Measurements from ENCODE around the gene SMAD5. TPM values are rescaled to one million over a fixed set of nuclear protein-coding genes. Genes with fewer than 3 reads are reported as not detected.

SMAD5 gene
- total and polyA plus RNA-seq, 2 of the 4 experiments (the other 2 are of a cell fraction) = 37.4 to 101 TPM

DNA sequence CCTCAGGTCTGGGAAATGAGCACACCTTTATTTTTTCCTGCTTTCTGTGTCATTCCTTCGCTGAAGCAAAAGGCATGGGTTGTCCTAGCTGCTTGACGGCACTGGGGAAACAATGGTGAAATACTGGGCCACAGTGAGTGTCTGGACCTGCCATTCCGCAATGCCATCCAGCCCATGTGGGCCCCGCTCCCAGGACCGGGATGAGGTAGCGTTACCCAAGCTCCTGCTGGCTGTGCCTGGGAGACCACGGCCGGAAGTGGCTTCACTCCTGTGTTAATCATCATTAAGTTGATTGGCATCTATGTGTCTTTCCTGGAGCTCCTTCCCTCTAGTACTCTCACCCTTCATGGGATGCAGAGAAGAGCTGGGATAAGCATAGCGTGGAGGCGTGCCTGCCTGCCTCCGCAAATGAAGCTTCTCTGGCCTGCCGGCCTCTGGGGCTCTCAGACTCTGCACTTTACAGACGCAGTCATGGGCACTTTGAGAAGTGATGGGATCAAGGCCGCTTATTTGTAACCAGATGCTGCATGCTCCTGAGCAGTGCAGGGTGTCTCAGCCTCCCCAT, 76.8 kb downstream of the SMAD5 start:
- no peak overlapping the region for H2BK15ac ChIP-seq (ENCODE audit: low read depth, low read length)
- ChIA-PET CTCF (no interaction called here), POLR2A (ENCODE audit: unreplicated experiment) (no interaction called here)
- H3K9me3 ChIP-seq (ENCODE audit: control insufficient read depth, insufficient read depth, low read length) = no peaks in the 10 kb centered on the region; the same call in 1 of the 2 replicates
- no peak overlapping the region for H2BK120ac ChIP-seq (ENCODE audit: low read depth, low read length)
- peaks cover 33% of the 10 kb centered on the region for H3K27me3 ChIP-seq (ENCODE audit: control insufficient read depth, insufficient read depth, low read length)
- H2AK5ac ChIP-seq (ENCODE audit: low read depth, low read length) = no peak overlapping the region
- H4K5ac ChIP-seq (ENCODE audit: low read depth, low read length) = no peak overlapping the region
- no peak for TF ChIP-seq MAFK (IDR thresholded peaks at IDR 0.05; ENCODE audit: low read depth, low read length)
- TF ChIP-seq BHLHE40 (IDR thresholded peaks at IDR 0.05; ENCODE audit: low read depth, low read length) = no peak
- no peak for TF ChIP-seq NFE2L2 (IDR thresholded peaks at IDR 0.05; ENCODE audit: low read depth, low read length)
- TF ChIP-seq, protein P1, sequence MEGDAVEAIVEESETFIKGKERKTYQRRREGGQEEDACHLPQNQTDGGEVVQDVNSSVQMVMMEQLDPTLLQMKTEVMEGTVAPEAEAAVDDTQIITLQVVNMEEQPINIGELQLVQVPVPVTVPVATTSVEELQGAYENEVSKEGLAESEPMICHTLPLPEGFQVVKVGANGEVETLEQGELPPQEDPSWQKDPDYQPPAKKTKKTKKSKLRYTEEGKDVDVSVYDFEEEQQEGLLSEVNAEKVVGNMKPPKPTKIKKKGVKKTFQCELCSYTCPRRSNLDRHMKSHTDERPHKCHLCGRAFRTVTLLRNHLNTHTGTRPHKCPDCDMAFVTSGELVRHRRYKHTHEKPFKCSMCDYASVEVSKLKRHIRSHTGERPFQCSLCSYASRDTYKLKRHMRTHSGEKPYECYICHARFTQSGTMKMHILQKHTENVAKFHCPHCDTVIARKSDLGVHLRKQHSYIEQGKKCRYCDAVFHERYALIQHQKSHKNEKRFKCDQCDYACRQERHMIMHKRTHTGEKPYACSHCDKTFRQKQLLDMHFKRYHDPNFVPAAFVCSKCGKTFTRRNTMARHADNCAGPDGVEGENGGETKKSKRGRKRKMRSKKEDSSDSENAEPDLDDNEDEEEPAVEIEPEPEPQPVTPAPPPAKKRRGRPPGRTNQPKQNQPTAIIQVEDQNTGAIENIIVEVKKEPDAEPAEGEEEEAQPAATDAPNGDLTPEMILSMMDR (conservative IDR thresholded peaks at IDR 0.05; ENCODE audit: low read depth, low read length) = no peak
- TF ChIP-seq, protein P2, sequence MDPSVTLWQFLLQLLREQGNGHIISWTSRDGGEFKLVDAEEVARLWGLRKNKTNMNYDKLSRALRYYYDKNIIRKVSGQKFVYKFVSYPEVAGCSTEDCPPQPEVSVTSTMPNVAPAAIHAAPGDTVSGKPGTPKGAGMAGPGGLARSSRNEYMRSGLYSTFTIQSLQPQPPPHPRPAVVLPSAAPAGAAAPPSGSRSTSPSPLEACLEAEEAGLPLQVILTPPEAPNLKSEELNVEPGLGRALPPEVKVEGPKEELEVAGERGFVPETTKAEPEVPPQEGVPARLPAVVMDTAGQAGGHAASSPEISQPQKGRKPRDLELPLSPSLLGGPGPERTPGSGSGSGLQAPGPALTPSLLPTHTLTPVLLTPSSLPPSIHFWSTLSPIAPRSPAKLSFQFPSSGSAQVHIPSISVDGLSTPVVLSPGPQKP (IDR thresholded peaks at IDR 0.05; ENCODE audit: borderline replicate concordance, low read depth, low read length) = no peak
- TF ChIP-seq CHD1 (IDR thresholded peaks at IDR 0.05; ENCODE audit: low read depth, low read length) = no peak
- TF ChIP-seq RFX5 (IDR thresholded peaks at IDR 0.05; ENCODE audit: low read depth, low read length) = no peak
- no peak for TF ChIP-seq CEBPB (IDR thresholded peaks at IDR 0.05; ENCODE audit: low read depth, low read length)
- no peak for TF ChIP-seq FOS (IDR thresholded peaks at IDR 0.05; ENCODE audit: low read depth, low read length)
- TF ChIP-seq, protein P3, sequence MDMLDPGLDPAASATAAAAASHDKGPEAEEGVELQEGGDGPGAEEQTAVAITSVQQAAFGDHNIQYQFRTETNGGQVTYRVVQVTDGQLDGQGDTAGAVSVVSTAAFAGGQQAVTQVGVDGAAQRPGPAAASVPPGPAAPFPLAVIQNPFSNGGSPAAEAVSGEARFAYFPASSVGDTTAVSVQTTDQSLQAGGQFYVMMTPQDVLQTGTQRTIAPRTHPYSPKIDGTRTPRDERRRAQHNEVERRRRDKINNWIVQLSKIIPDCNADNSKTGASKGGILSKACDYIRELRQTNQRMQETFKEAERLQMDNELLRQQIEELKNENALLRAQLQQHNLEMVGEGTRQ (IDR thresholded peaks at IDR 0.05; ENCODE audit: low read depth, low read length) = no peak
- no peak for TF ChIP-seq MAZ (IDR thresholded peaks at IDR 0.05; ENCODE audit: borderline replicate concordance, low read depth, low read length)
- no peak for TF ChIP-seq SMC3 (IDR thresholded peaks at IDR 0.05; ENCODE audit: low read depth, low read length)
- no peak for TF ChIP-seq RAD21 (IDR thresholded peaks at IDR 0.05; ENCODE audit: low read length)
- no peak for TF ChIP-seq RCOR1 (IDR thresholded peaks at IDR 0.05; ENCODE audit: insufficient replicate concordance, low read length)
- no peaks in the 10 kb centered on the region for H3K4me1 ChIP-seq (ENCODE audit: control insufficient read depth, insufficient read depth, low read length)
- H3K4me2 ChIP-seq (ENCODE audit: low read depth, low read length) = no peak overlapping the region
- H3K14ac ChIP-seq (replicated peaks; ENCODE audit: low read depth, low read length) = no peak overlapping the region
- H3K9me1 ChIP-seq (ENCODE audit: insufficient read depth, low read length) = no peaks in the 10 kb centered on the region
- no peaks in the 10 kb centered on the region for H3K36me3 ChIP-seq (ENCODE audit: control insufficient read depth, insufficient read depth, low read length)
- H3K4ac ChIP-seq (ENCODE audit: low read depth, low read length) = no peak overlapping the region
- H2BK5ac ChIP-seq (ENCODE audit: low read depth, low read length, poor library complexity, severe bottlenecking) = no peak overlapping the region
- H2BK20ac ChIP-seq (ENCODE audit: low read depth, low read length) = no peak overlapping the region
- ATAC-seq (ENCODE audit: low read depth) = no peak
- BruUV-seq (replicated peaks) = no TSS peak
- H3K23ac ChIP-seq (ENCODE audit: low read depth, low read length) = no peak overlapping the region
- dilution Hi-C loops (cut with HindIII; ENCODE audit: low sequenced_read_pairs, unreplicated experiment) (no loop called here), in situ Hi-C loops (cut with MboI; ENCODE audit: low sequenced_read_pairs) (loop anchor here (25.0 kb wide), 1 partner anchor 647 kb away; no protein-coding TSS in a partner anchor), intact Hi-C loops (cut with micrococcal nuclease) (no loop called here)
- no peak overlapping the region for H3K56ac ChIP-seq (ENCODE audit: extremely low read depth, insufficient read depth, low read length)
- 76% methylated on average over 5 of the region's 14 CpGs; no CpG with 5 or more reads in 1 of the 2 experiments for WGBS, 2 experiments (ENCODE audit: extremely low coverage in 2 of 2, insufficient read length in 1 of 2)
- H4K20me1 ChIP-seq (ENCODE audit: insufficient read depth, low read length) = peaks cover 3% of the 10 kb centered on the region; the same call in 1 of the 2 replicates
- no peak overlapping the region for H4K8ac ChIP-seq (ENCODE audit: low read depth in 2 of 2, low read length in 2 of 2)
- no peak overlapping the region for H2AFZ ChIP-seq (replicated peaks; ENCODE audit: low read length, poor library complexity)
- H3K4me3 ChIP-seq (ENCODE audit: insufficient read depth, low read depth, low read length) = no peak overlapping the region
- no peaks in the 10 kb centered on the region for H3K79me1 ChIP-seq (ENCODE audit: low read depth in 1 of 2, low read length in 2 of 2)
- no peak overlapping the region for H3K9ac ChIP-seq (ENCODE audit: low read depth, low read length)
- H2AK9ac ChIP-seq (replicated peaks; ENCODE audit: low read depth, low read length, poor library complexity) = no peak overlapping the region
- DNase-seq = no peak
- H3K18ac ChIP-seq (ENCODE audit: low read depth, low read length) = no peak overlapping the region
- no peak overlapping the region for H3K27ac ChIP-seq (ENCODE audit: insufficient read depth, low read length)
- no peak overlapping the region for H4K91ac ChIP-seq (ENCODE audit: insufficient read depth, low read depth, low read length)
